Right atrium auricular region (tissue), 2 donors: ENCODE results near the gene RFT1. TPM values are rescaled to one million over a fixed set of nuclear protein-coding genes. Genes with fewer than 3 reads are reported as not detected.
A peak's percentile ranks its signal among the peaks of the same experiment; 100 is the strongest.

Experiments
- DNase-seq: peaks from one replicate; pipeline ENCODE4 v3.0.0-alpha.2; 2019; ENCODE audit warnings: low spot score
- H3K27ac ChIP-seq, 2 donors: fragments of 200-600 bp; sonication (generic); 1 replicate in 1 of 2; 2 replicates in 1 of 2; pipeline ENCODE4 v1.5.1; 2016 to 2019
- H3K27me3 ChIP-seq, 2 donors: fragments of 200-600 bp; sonication (generic); one replicate each; pipeline versions ENCODE4 v1.5.1 to v1.6.0; 2017 to 2019
- H3K36me3 ChIP-seq: fragments of 200-600 bp; sonication (generic); one replicate; pipeline ENCODE4 v1.5.1; 2016
- H3K4me1 ChIP-seq, 2 donors: fragments of 200-600 bp; sonication (generic); one replicate each; pipeline versions ENCODE4 v1.5.1 to v1.6.0; 2017 to 2019
- H3K4me3 ChIP-seq, 2 donors: fragments of 200-600 bp; sonication (generic); 1 replicate in 1 of 2; 2 replicates in 1 of 2; pipeline ENCODE4 v1.5.1; 2017 to 2019; ENCODE audit warnings: mild to moderate bottlenecking in 1 of 2, moderate library complexity in 1 of 2
- H3K9me3 ChIP-seq, 2 donors: fragments of 200-600 bp; sonication (generic); one replicate each; pipeline ENCODE4 v1.5.1; 2019
- total RNA-seq, 2 donors: library from RNA; depleted of rRNA; stranded (reverse); fragments of >200 nt; gene quantifications; one replicate each; pipeline ENCODE4 v1.1.0, GENCODE V29; 2016
- TF ChIP-seq, protein P1 (sequence below), 2 donors: fragments of 200-600 bp; sonication (generic); IDR thresholded peaks; one replicate each; pipeline ENCODE4 v1.5.1; 2019; ENCODE audit warnings: antibody characterized with exemption in 2 of 2

RFT1 gene
- total RNA-seq, 2 donors from 2014 or later, result 6.2 to 6.8 TPM

DNA sequence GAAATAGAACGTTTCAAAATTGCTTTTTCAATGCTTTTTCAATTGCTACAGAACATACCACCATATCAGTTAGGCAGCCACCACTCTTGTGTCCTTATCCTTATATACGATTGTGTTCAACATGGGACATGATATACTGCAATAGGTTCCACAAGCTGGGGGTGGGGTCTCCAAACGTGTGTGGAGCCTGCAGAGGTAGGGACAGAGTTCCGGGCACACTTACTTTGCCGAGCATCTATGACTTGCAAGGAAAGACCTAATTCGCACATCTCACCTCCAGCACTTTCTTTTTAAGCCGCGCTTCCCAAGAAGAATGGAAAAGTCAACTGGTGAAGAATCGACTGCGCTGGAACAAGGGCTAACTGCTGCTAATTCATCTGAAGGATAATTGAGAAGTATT, 44.8 kb downstream of the RFT1 start:
- no peaks in the 10 kb centered on the region for H3K27me3 ChIP-seq
- no peaks in the 10 kb centered on the region for H3K36me3 ChIP-seq
- TF ChIP-seq, protein P1, sequence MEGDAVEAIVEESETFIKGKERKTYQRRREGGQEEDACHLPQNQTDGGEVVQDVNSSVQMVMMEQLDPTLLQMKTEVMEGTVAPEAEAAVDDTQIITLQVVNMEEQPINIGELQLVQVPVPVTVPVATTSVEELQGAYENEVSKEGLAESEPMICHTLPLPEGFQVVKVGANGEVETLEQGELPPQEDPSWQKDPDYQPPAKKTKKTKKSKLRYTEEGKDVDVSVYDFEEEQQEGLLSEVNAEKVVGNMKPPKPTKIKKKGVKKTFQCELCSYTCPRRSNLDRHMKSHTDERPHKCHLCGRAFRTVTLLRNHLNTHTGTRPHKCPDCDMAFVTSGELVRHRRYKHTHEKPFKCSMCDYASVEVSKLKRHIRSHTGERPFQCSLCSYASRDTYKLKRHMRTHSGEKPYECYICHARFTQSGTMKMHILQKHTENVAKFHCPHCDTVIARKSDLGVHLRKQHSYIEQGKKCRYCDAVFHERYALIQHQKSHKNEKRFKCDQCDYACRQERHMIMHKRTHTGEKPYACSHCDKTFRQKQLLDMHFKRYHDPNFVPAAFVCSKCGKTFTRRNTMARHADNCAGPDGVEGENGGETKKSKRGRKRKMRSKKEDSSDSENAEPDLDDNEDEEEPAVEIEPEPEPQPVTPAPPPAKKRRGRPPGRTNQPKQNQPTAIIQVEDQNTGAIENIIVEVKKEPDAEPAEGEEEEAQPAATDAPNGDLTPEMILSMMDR (IDR thresholded peaks at IDR 0.05), result no peak
- no peak overlapping the region for H3K27ac ChIP-seq
- no peak for DNase-seq
- H3K4me3 ChIP-seq, result no peak overlapping the region
- peaks cover 0 to 34% of the 10 kb centered on the region in 2 donors for H3K4me1 ChIP-seq
- H3K9me3 ChIP-seq, result no peaks in the 10 kb centered on the region

DNA sequence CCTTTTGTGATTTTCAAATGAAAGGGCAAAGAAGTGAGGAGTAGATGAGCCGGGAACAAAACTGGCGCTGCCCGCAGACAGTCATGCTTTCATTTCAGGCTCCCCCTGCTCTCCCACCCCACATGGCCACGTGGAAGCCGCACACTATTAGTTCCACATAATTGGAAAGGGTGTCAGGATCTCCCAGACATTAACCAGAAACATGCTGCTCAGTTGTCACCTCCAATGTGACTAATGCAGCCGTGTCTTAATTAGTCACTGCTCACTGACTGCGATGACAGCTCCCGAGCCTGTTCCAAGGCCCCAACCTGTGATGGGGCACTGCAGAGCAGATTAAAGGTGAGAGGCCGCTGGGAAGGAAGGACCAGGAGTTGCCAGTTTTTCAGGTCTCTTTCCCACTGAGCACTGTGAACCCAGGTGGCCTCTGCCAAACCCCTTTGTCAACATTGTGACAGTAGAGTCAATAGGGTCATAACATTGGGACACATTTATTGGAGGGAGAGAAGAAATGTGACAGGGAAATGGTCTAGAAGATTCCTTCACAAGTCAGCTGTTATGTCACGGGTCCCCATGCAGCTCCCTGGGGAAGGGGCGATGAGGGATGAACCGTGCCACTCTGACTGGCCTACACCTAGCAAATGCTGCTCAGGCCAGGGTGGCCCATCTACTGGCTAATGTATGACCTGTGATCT, 45.8 kb downstream of the RFT1 start:
- Histone ChIP-seq H3K4me3 (peak overlapping the region in 1 of 2 donors; percentile 0), H3K27ac (peak overlapping the region; percentile 73 to 86)

DNA sequence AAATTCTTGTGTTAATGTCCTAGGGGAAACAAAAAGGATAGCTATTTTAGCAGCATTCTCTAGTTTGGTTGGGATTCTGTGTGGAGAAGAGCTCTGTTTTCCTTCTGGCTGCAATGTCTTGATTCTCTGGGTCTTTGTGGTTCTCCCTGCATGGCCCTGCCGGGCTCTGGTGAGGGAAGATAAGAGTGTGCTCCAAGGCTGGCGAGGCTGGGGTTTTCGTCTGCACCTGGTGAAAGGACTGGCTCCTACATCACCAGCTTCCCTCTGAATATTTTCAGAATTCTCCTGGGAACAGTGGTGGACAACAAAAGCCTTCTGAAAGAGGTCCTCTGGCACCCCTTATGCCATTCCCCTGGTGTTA, 46.3 kb downstream of the RFT1 start:
- peak overlapping the region in 1 of 2 donors; percentile 0 for H3K4me3 ChIP-seq
- DNase-seq, result no peak
- H3K27me3 ChIP-seq, result no peaks in the 10 kb centered on the region
- H3K27ac ChIP-seq, result peak overlapping the region; percentile 73 to 86
- H3K9me3 ChIP-seq, result no peaks in the 10 kb centered on the region
- TF ChIP-seq, protein P1 (IDR thresholded peaks at IDR 0.05), result no peak
- peaks cover 0 to 21% of the 10 kb centered on the region in 2 donors for H3K4me1 ChIP-seq
- H3K36me3 ChIP-seq, result no peaks in the 10 kb centered on the region

More for the DNA sequence above, 45.8 kb downstream of the RFT1 start:
- H3K27me3 ChIP-seq, result no peaks in the 10 kb centered on the region
- no peaks in the 10 kb centered on the region for H3K36me3 ChIP-seq
- TF ChIP-seq, protein P1 (IDR thresholded peaks at IDR 0.05), result no peak
- H3K4me1 ChIP-seq, result peaks cover 0 to 26% of the 10 kb centered on the region in 2 donors
- DNase-seq, result peak; percentile 63
- no peaks in the 10 kb centered on the region for H3K9me3 ChIP-seq

- TF ChIP-seq, protein P1 (IDR thresholded peaks at IDR 0.05), result no peak
- peak; percentile 78 for DNase-seq
- H3K4me3 ChIP-seq, result no peak overlapping the region
- H3K27me3 ChIP-seq, result no peaks in the 10 kb centered on the region
- H3K27ac ChIP-seq, result peak overlapping the region; percentile 73 to 86
- H3K36me3 ChIP-seq, result no peaks in the 10 kb centered on the region
- peaks cover 0 to 20% of the 10 kb centered on the region in 2 donors for H3K4me1 ChIP-seq
- no peaks in the 10 kb centered on the region for H3K9me3 ChIP-seq
These were observed 46.7 kb downstream of the RFT1 start for GRCh38 chr3:53083521-53083920.

DNA sequence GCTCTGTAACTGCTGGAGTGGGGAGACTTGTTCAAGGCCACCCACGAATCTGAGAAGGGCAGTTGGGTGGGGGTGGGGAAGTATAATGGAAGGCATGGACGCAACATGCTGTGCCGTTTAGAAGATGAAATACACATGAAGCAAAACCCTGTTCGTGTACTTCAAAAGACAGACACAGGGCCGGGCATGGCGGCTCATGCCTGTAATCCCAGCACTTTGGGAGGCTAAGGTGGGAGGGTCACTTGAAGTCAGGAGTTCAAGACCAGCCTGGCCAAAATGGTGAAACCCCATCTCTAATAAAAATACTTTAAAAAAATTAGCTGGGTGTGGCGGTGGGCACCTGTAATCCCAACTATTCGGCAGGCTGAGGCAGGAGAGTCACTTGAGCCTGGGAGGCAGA, 47.5 kb downstream of the RFT1 start:
- Histone ChIP-seq H3K27me3 (no peaks in the 10 kb centered on the region), H3K4me1 (peaks cover 0 to 20% of the 10 kb centered on the region in 2 donors), H3K9me3 (no peaks in the 10 kb centered on the region), H3K4me3 (no peak overlapping the region), H3K36me3 (no peaks in the 10 kb centered on the region), H3K27ac (no peak overlapping the region)
- DNase-seq, result no peak
- TF ChIP-seq, protein P1 (IDR thresholded peaks at IDR 0.05), result no peak

DNA sequence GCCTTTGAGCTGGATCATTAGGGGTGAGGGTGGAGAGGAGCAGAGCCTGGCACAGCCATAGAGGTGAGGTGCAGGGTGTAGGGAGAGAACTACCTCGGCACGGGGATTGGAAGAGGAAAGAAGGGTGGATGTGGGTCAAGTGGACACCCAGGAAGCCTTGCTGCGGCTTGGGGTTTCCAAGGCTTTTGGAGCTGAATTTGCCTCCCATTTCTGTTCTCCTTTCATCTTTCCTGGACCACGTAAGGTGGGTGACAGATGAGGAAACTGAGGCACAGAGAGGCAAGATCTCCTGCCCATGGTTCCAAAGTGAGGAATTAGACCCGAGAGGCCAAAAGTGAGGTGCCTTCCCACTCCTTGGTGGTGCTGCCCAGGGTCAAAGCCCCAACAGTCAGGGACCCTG, 48.9 kb downstream of the RFT1 start:
- H3K27me3 ChIP-seq, result no peaks in the 10 kb centered on the region
- peaks cover 0 to 20% of the 10 kb centered on the region in 2 donors for H3K4me1 ChIP-seq
- no peak overlapping the region for H3K27ac ChIP-seq
- H3K36me3 ChIP-seq, result no peaks in the 10 kb centered on the region
- H3K4me3 ChIP-seq, result no peak overlapping the region
- TF ChIP-seq, protein P1 (IDR thresholded peaks at IDR 0.05), result no peak
- H3K9me3 ChIP-seq, result no peaks in the 10 kb centered on the region
- no peak for DNase-seq
